HepG2 (cell line): ENCODE data around the gene TMC8. TPM values are rescaled to one million over a fixed set of nuclear protein-coding genes. Genes with fewer than 3 reads are reported as not detected.

Source experiments
- CBX1 ChIP-seq: IDR thresholded peaks from one replicate; pipeline ENCODE4 v1.6.1; 2016; ENCODE audit warnings: antibody characterized with exemption, low read depth
- FOXJ3 ChIP-seq: sonication (generic); formaldehyde crosslinking; IDR thresholded peaks from 2 replicates; pipeline ENCODE4 v1.4.0; 2020; ENCODE audit warnings: missing genetic modification reagents, mild to moderate bottlenecking, borderline replicate concordance
- GABPA ChIP-seq, 2 experiments: IDR thresholded peaks; 2 replicates each; pipeline ENCODE4 v1.6.1; 2011 to 2016; ENCODE audit warnings: low read depth in 2 of 2, low read length in 1 of 2, missing biosample characterization in 1 of 2, missing genetic modification characterization in 1 of 2
- HOXD1 ChIP-seq: sonication (generic); formaldehyde crosslinking; IDR thresholded peaks from 2 replicates; pipeline ENCODE4 v1.5.0; 2020; ENCODE audit warnings: missing genetic modification reagents
- ISL2 ChIP-seq: sonication (generic); formaldehyde crosslinking; IDR thresholded peaks from 2 replicates; pipeline ENCODE4 v1.5.0; 2020; ENCODE audit warnings: missing genetic modification reagents
- MAFF ChIP-seq: IDR thresholded peaks from 2 replicates; pipeline ENCODE4 v1.6.1; 2011; ENCODE audit warnings: low read depth, low read length, improper control_type of control experiment
- MAFG ChIP-seq: sonication (generic); formaldehyde crosslinking; IDR thresholded peaks from 2 replicates; pipeline ENCODE4 v1.5.1; 2020; ENCODE audit warnings: mild to moderate bottlenecking, missing genetic modification reagents
- MED8 ChIP-seq: sonication (generic); formaldehyde crosslinking; IDR thresholded peaks from 2 replicates; pipeline ENCODE4 v1.8.1; 2023; ENCODE audit warnings: mild to moderate bottlenecking, missing genetic modification reagents; ENCODE audit not compliant: insufficient replicate concordance
- MLLT10 ChIP-seq: sonication (generic); formaldehyde crosslinking; IDR thresholded peaks from 2 replicates; pipeline ENCODE4 v1.4.0; 2020; ENCODE audit warnings: missing genetic modification reagents
- NBN ChIP-seq: fragments of 450-650 bp; conservative IDR thresholded peaks from 2 replicates; pipeline ENCODE4 v1.6.1; 2017
- NRL ChIP-seq: sonication (generic); formaldehyde crosslinking; IDR thresholded peaks from 2 replicates; pipeline ENCODE4 v1.5.0; 2020; ENCODE audit warnings: missing genetic modification reagents, mild to moderate bottlenecking, moderate library complexity, borderline replicate concordance
- POLR2G ChIP-seq: fragments of 200-400 bp; formaldehyde crosslinking; IDR thresholded peaks from 2 replicates; pipeline ENCODE4 v1.6.1; 2018; ENCODE audit warnings: mild to moderate bottlenecking, low read depth, low read length, moderate library complexity
- RBFOX2 ChIP-seq: fragments of 200-400 bp; formaldehyde crosslinking; IDR thresholded peaks from 2 replicates; pipeline ENCODE4 v1.6.1; 2017; ENCODE audit warnings: low read depth, mild to moderate bottlenecking, low read length
- XRCC5 ChIP-seq: fragments of 200-400 bp; formaldehyde crosslinking; optimal IDR thresholded peaks from 2 replicates; pipeline ENCODE3; 2017; ENCODE audit warnings: mild to moderate bottlenecking, low read length
- ZC3H4 ChIP-seq: sonication (generic); formaldehyde crosslinking; IDR thresholded peaks from 2 replicates; pipeline ENCODE4 v1.4.0; 2020; ENCODE audit warnings: missing genetic modification reagents, borderline replicate concordance
- ZFP36 ChIP-seq: fragments of 150-350 bp; IDR thresholded peaks from 2 replicates; pipeline ENCODE4 v1.6.1; 2018; ENCODE audit warnings: borderline replicate concordance, low read length, low read depth; ENCODE audit not compliant: partially characterized antibody
- ZNF232 ChIP-seq: sonication (generic); formaldehyde crosslinking; IDR thresholded peaks from 2 replicates; pipeline ENCODE4 v1.4.0; 2020; ENCODE audit warnings: missing genetic modification reagents, borderline replicate concordance
- ZNF235 ChIP-seq: sonication (generic); formaldehyde crosslinking; IDR thresholded peaks from 2 replicates; pipeline ENCODE4 v1.8.1; 2023; ENCODE audit warnings: mild to moderate bottlenecking, missing genetic modification reagents, borderline replicate concordance
- ZNF337 ChIP-seq: sonication (generic); formaldehyde crosslinking; IDR thresholded peaks from 2 replicates; pipeline ENCODE4 v1.5.1; 2020; ENCODE audit warnings: missing genetic modification reagents, low read depth, mild to moderate bottlenecking, borderline replicate concordance
- ZNF441 ChIP-seq: sonication (generic); formaldehyde crosslinking; IDR thresholded peaks from 2 replicates; pipeline ENCODE4 v1.7.0; 2021; ENCODE audit warnings: missing genetic modification reagents, borderline replicate concordance
- ZNF563 ChIP-seq: sonication (generic); formaldehyde crosslinking; IDR thresholded peaks from 2 replicates; pipeline ENCODE4 v1.8.0; 2022; ENCODE audit warnings: mild to moderate bottlenecking, moderate library complexity, missing genetic modification reagents
- ZNF749 ChIP-seq: sonication (generic); formaldehyde crosslinking; IDR thresholded peaks from 2 replicates; pipeline ENCODE4 v1.8.0; 2022; ENCODE audit warnings: mild to moderate bottlenecking, missing genetic modification reagents, moderate library complexity, borderline replicate concordance
- ZNF772 ChIP-seq: sonication (generic); formaldehyde crosslinking; IDR thresholded peaks from 2 replicates; pipeline ENCODE4 v1.5.0; 2020; ENCODE audit warnings: mild to moderate bottlenecking, missing genetic modification reagents
- ZNF839 ChIP-seq: sonication (generic); formaldehyde crosslinking; IDR thresholded peaks from 2 replicates; pipeline ENCODE4 v1.4.0; 2020; ENCODE audit warnings: missing genetic modification reagents, mild to moderate bottlenecking, borderline replicate concordance
- ZSCAN25 ChIP-seq: sonication (generic); formaldehyde crosslinking; IDR thresholded peaks from 2 replicates; pipeline ENCODE4 v1.8.0; 2022; ENCODE audit warnings: mild to moderate bottlenecking, missing genetic modification reagents
- polyA plus RNA-seq, 8 experiments: library from polyadenylated mRNA; depleted of rRNA in 3 of 8; stranded (reverse) in 7 of 8; unstranded in 1 of 8; fragments of >200 nt; fragmentation: Illumina TruSeq in 4 of 8; extraction: Trizol in 4 of 8; gene quantifications; 2 replicates each; pipeline versions ENCODE4 v1.2.1 to v1.2.3, GENCODE V29; 2011 to 2016; ENCODE audit warnings: low read depth in 4 of 8, missing spikeins in 1 of 8, mixed read lengths in 1 of 8; ENCODE audit not compliant: insufficient read depth in 1 of 8
- total RNA-seq, 5 experiments: library from RNA; depleted of rRNA; stranded (reverse); fragments of >200 nt; fragmentation: Illumina TruSeq; extraction: Trizol; gene quantifications; 2 replicates each; pipeline ENCODE4 v1.2.3, GENCODE V29; 2016; ENCODE audit warnings: low read depth in 1 of 5
- TF ChIP-seq, protein P1 (sequence below): sonication (generic); formaldehyde crosslinking; IDR thresholded peaks from 2 replicates; pipeline ENCODE4 v1.5.1; 2020; ENCODE audit warnings: mild to moderate bottlenecking, moderate library complexity, missing genetic modification reagents
- TF ChIP-seq, protein P2 (sequence below): IDR thresholded peaks from 2 replicates; pipeline ENCODE4 v1.6.1; 2016; ENCODE audit warnings: missing biosample characterization, missing genetic modification reagents, low read depth
- TF ChIP-seq, protein P3 (sequence below): sonication (generic); formaldehyde crosslinking; IDR thresholded peaks from 2 replicates; pipeline ENCODE4 v1.8.1; 2023; ENCODE audit warnings: mild to moderate bottlenecking, moderate library complexity, missing genetic modification reagents

TMC8 gene
- total and polyA plus RNA-seq, 2 of the 13 experiments (the other 11 are each of a cell fraction or from before 2014, with no cell fraction given), result 0.53 to 7.8 TPM

DNA sequence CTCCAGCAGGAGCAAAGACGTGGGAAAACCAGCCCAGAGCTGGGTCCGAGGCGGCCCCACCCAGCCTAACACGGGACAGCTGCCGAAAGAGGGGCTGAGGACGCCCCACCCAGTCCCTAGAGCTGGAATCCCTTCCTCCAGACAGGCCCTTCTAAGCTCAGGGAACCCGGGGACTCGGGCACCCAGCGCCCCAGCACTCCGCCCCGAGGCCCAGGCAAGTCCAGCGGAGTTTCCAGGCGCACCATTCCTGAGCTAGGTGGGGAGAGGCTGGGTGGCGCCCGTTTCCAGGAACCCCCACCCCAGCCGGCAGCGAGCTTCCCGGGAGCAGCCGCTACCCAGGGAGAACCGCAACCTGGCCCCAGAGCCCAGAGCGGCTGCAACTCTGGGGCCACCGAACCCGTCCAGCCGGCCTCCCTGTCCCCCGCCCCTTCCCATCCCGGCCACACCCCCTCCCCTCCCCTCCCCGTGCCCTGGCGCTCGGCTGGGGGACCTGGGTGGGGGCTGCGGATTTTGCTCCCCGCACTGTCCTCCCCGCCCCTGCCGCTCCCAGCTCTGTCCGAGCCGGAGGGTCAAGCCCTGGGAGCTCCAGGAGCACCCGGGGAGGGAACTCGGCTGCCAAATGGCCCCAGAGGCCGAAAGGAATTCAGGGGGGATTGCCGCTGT, 2.6 kb upstream of the TMC8 start (continued):
- TF ChIP-seq, protein P1, sequence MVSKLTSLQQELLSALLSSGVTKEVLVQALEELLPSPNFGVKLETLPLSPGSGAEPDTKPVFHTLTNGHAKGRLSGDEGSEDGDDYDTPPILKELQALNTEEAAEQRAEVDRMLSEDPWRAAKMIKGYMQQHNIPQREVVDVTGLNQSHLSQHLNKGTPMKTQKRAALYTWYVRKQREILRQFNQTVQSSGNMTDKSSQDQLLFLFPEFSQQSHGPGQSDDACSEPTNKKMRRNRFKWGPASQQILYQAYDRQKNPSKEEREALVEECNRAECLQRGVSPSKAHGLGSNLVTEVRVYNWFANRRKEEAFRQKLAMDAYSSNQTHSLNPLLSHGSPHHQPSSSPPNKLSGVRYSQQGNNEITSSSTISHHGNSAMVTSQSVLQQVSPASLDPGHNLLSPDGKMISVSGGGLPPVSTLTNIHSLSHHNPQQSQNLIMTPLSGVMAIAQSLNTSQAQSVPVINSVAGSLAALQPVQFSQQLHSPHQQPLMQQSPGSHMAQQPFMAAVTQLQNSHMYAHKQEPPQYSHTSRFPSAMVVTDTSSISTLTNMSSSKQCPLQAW (CRISPR knock-in tag), result no peak; the same call in 1 of the 2 replicates
- TF ChIP-seq ZNF749 (CRISPR knock-in tag) (no peak), MED8 (CRISPR knock-in tag) (no peak), ZNF839 (CRISPR knock-in tag) (no peak), NBN (no peak), RBFOX2 (peak; percentile 70), XRCC5 (no peak), NRL (CRISPR knock-in tag) (no peak), HOXD1 (CRISPR knock-in tag) (no peak), ZNF235 (0 out of 2 replicates have a peak, but pooled peaks have one; percentile 63), ZNF337 (no peak), MAFF (no peak), MLLT10 (CRISPR knock-in tag) (no peak), FOXJ3 (CRISPR knock-in tag) (no peak), MAFG (CRISPR knock-in tag) (0 out of 2 replicates have a peak, but pooled peaks have one; percentile 27), GABPA (IDR thresholded peaks at IDR 0.05; ENCODE audit: low read depth, low read length) (no peak), GABPA (CRISPR knock-in tag; IDR thresholded peaks at IDR 0.05; ENCODE audit: low read depth) (no peak), ZFP36 (no peak), ZNF772 (CRISPR knock-in tag) (no peak), ZNF441 (CRISPR knock-in tag) (0 out of 2 replicates have a peak, but pooled peaks have one; percentile 18), ZNF232 (no peak), CBX1 (no peak), ISL2 (no peak), ZC3H4 (CRISPR knock-in tag) (no peak), POLR2G (peak; percentile 14; the same call in 1 of the 2 replicates), ZNF563 (CRISPR knock-in tag) (no peak), ZSCAN25 (CRISPR knock-in tag) (no peak)
- TF ChIP-seq, protein P2, sequence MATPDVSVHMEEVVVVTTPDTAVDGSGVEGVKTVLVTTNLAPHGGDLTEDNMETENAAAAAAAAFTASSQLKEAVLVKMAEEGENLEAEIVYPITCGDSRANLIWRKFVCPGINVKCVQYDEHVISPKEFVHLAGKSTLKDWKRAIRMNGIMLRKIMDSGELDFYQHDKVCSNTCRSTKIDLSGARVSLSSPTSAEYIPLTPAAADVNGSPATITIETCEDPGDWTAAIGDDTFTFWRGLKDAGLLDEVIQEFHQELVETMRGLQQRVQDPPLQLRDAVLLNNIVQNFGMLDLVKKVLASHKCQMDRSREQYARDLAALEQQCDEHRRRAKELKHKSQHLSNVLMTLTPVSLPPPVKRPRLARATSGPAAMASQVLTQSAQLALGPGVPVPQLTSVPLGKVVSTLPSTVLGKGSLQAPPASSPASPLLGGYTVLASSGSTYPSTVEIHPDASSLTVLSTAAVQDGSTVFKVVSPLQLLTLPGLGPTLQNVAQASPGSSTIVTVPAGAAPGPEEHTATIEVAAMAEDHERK (CRISPR knock-in tag), result no peak
- TF ChIP-seq, protein P3, sequence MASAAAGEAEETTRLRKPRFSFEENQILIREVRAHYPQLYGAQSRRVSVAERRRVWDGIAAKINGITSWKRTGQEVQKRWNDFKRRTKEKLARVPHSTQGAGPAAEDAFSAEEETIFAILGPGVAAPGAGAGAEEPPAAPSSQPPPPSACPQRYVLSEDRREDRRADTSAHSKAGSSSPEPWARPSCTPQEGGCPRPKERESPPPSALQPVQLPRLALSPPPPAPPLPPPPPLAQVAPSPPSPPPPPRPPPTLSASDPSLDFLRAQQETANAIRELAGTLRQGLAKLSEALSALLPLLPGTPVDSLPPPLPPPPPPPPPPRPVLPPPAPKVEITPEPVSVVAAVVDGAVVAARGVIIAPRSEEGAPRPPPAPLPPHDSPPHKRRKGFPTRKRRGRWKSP (CRISPR knock-in tag), result 0 out of 2 replicates have a peak, but pooled peaks have one; percentile 4
